ENCODE results near the gene JPH3. TPM values are rescaled to one million over a fixed set of nuclear protein-coding genes. Genes with fewer than 3 reads are reported as not detected.

Gene JPH3
- total RNA-seq, 1 experiment from 2014 or later, result 32.7 TPM

DNA sequence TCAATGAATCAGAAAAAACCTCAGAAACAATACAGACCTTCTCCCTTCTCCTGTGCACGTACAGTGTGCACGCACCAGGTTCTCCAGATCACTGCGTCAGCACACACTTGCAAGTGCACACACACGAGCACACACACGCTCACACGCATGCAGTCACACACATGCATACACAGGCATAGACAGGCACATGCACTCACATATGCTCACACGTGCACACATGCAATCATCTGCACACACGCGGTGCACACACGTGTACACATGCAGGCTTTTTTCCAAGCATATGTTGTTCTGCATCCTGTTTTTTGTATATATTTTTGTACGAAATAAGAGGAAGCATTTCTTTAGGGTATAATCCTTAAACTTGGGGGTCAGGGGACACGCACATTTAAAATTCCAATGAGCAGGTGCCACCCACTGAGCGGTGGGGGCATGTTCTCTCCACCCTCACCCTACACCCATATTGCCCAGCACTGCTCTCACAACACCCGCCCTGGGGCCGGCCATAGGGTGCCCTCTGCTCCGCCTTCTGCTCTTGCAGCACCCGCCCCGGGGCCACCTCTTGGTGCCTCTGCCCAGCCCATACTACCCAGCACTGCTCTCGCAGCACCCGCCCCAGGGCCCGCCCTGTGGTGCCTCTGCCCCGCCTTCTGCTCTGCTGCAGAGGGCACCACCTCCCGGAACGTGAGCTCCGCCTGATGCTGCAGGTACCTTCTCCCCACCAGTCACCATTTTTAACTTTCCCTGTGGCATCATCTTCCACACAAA is 142.6 kb downstream of the JPH3 start:
- Mint-ChIP-seq H3K36me3 (ENCODE audit: insufficient read depth in 1 of 3, low read depth in 3 of 3) (peaks cover 55 to 79% (median 75%) of the 10 kb centered on the region in 3 experiments), H3K27me3 (ENCODE audit: low read depth) (no peaks in the 10 kb centered on the region), H3K9me3 (peaks cover 5 to 9% of the 10 kb centered on the region in 2 experiments; a peak in 3 of 5 replicates), H3K27ac (no peak overlapping the region), H3K4me1 (no peaks in the 10 kb centered on the region), H3K4me3 (no peak overlapping the region)
- no peak for DNase-seq
- no peak overlapping the region for H3K9ac ChIP-seq (ENCODE audit: extremely low read depth, insufficient read length, low read length)
- no peak overlapping the region for H2BK20ac ChIP-seq (ENCODE audit: low read depth, low read length, poor library complexity, severe bottlenecking)
- H2BK12ac ChIP-seq (ENCODE audit: insufficient read length, low read depth, low read length), result no peak overlapping the region
- H4K91ac ChIP-seq (ENCODE audit: insufficient read length, low read depth, low read length), result no peak overlapping the region
- no peak overlapping the region for H3K4ac ChIP-seq (ENCODE audit: low read depth, low read length)
- H2AK5ac ChIP-seq (ENCODE audit: insufficient read length, low read length), result no peak overlapping the region
- H3K56ac ChIP-seq (ENCODE audit: insufficient read length, low read depth, low read length), result no peak overlapping the region
- H3T11ph ChIP-seq (ENCODE audit: low read length), result no peak overlapping the region
- no peak overlapping the region for H2BK120ac ChIP-seq (ENCODE audit: low read depth, low read length, poor library complexity, severe bottlenecking)
- peaks cover 9% of the 10 kb centered on the region for H3K79me1 ChIP-seq (ENCODE audit: insufficient read depth, low read depth, low read length, poor library complexity, severe bottlenecking)
- no CpG with 5 or more reads among the region's 25 CpGs for WGBS (ENCODE audit: extremely low coverage, insufficient read length, low lambda C conversion rate)
- TF ChIP-seq, protein P1, sequence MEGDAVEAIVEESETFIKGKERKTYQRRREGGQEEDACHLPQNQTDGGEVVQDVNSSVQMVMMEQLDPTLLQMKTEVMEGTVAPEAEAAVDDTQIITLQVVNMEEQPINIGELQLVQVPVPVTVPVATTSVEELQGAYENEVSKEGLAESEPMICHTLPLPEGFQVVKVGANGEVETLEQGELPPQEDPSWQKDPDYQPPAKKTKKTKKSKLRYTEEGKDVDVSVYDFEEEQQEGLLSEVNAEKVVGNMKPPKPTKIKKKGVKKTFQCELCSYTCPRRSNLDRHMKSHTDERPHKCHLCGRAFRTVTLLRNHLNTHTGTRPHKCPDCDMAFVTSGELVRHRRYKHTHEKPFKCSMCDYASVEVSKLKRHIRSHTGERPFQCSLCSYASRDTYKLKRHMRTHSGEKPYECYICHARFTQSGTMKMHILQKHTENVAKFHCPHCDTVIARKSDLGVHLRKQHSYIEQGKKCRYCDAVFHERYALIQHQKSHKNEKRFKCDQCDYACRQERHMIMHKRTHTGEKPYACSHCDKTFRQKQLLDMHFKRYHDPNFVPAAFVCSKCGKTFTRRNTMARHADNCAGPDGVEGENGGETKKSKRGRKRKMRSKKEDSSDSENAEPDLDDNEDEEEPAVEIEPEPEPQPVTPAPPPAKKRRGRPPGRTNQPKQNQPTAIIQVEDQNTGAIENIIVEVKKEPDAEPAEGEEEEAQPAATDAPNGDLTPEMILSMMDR (conservative IDR thresholded peaks at IDR 0.05), result no peak
- H3K4me2 ChIP-seq (ENCODE audit: insufficient read depth, insufficient read length, low read length), result no peak overlapping the region
- H3K14ac ChIP-seq (ENCODE audit: insufficient read depth, low read length), result no peak overlapping the region
- H3K23ac ChIP-seq (ENCODE audit: insufficient read length, low read depth, low read length), result no peak overlapping the region
- no peak overlapping the region for H3K27ac ChIP-seq (ENCODE audit: insufficient read length, low read depth, low read length)
- no peak overlapping the region for H2BK15ac ChIP-seq (ENCODE audit: low read depth, low read length)
- no peak overlapping the region for H2BK5ac ChIP-seq (ENCODE audit: insufficient read length, low read length)
- H4K5ac ChIP-seq (ENCODE audit: insufficient read length, low read depth, low read length), result no peak overlapping the region
- H4K8ac ChIP-seq (replicated peaks; ENCODE audit: insufficient read length, low read depth, low read length), result no peak overlapping the region
- no peaks in the 10 kb centered on the region for H3K23me2 ChIP-seq (ENCODE audit: insufficient read length, low read depth, low read length, poor library complexity, severe bottlenecking)
- peaks cover 4% of the 10 kb centered on the region; the same call in 1 of the 2 replicates for H3K79me2 ChIP-seq (ENCODE audit: insufficient read depth, low read length)
- no peaks in the 10 kb centered on the region for H3K4me1 ChIP-seq (ENCODE audit: insufficient read depth, low read length)
- peaks cover 3% of the 10 kb centered on the region for H4K20me1 ChIP-seq (ENCODE audit: control insufficient read depth, insufficient read depth, insufficient read length)
- H3K9me3 ChIP-seq (ENCODE audit: control insufficient read depth, low read depth, low read length), result no peaks in the 10 kb centered on the region
- H3K18ac ChIP-seq (ENCODE audit: insufficient read length, low read depth, low read length), result no peak overlapping the region
- no peaks in the 10 kb centered on the region for H3K27me3 ChIP-seq (ENCODE audit: insufficient read depth, low read length)
- H2AFZ ChIP-seq (ENCODE audit: low read length), result no peak overlapping the region

Measured in H9 (cell line).